Activated B cell treated with CpG ODN at 0.5 μM for 24 hours (primary cell): ENCODE results near the gene CYTH4. TPM values are rescaled to one million over a fixed set of nuclear protein-coding genes. Genes with fewer than 3 reads are reported as not detected.

ENCODE experiments used
- ATAC-seq: fragments of 200-7000 bp; cut with Tn5 transposase; one replicate; pipeline ENCODE4 v1.10.0; 2021; ENCODE audit warnings: low read depth, mild to moderate bottlenecking, moderate library complexity
- CTCF ChIA-PET: fragments of 350-600 bp; sonication (Branson Sonifier 250); formaldehyde crosslinking; loops from one replicate; lab custom pipeline; 2021; ENCODE audit warnings: antibody characterized with exemption; lab: Charles Lee
- POLR2A ChIA-PET: fragments of 350-600 bp; sonication (Branson Sonifier 250); formaldehyde crosslinking; loops from one replicate; lab custom pipeline; 2021; ENCODE audit warnings: antibody characterized with exemption; lab: Charles Lee
- DNase-seq: peaks from one replicate; pipeline ENCODE4 v3.0.0; 2022
- H3K27ac Mint-ChIP-seq: one replicate; pipeline ENCODE4 v1.8.0; 2020; ENCODE audit warnings: mixed read lengths
- H3K27me3 Mint-ChIP-seq: one replicate; pipeline ENCODE4 v1.8.0; 2021; ENCODE audit warnings: mixed read lengths
- H3K36me3 Mint-ChIP-seq: one replicate; pipeline ENCODE4 v1.8.0; 2021; ENCODE audit warnings: low read depth, mixed read lengths
- H3K4me1 Mint-ChIP-seq: one replicate; pipeline ENCODE4 v1.8.0; 2021; ENCODE audit warnings: mixed read lengths
- H3K4me3 Mint-ChIP-seq: one replicate; pipeline ENCODE4 v1.8.0; 2020; ENCODE audit warnings: mild to moderate bottlenecking, mixed read lengths
- H3K9me3 Mint-ChIP-seq: one replicate; pipeline ENCODE4 v1.8.0; 2020; ENCODE audit warnings: mixed read lengths
- CTCF ChIP-seq: fragments of 200-600 bp; IDR thresholded peaks from one replicate; pipeline ENCODE4 v1.8.0; 2022; ENCODE audit warnings: antibody characterized with exemption, mild to moderate bottlenecking
- intact Hi-C: fragments of 100-400 bp; cut with micrococcal nuclease; formaldehyde crosslinking; loops from one replicate; pipeline ENCODE4 v1.15.1; 2024
- total RNA-seq: library from RNA; stranded (reverse); gene quantifications from 2 replicates; pipeline ENCODE4 v1.2.3, GENCODE V29; 2022

The CYTH4 gene
- total RNA-seq, 1 donor from 2014 or later = 40.3 TPM

- ChIA-PET CTCF (interaction anchor here (1.0 to 1.1 kb wide), 2 partner anchors 21 to 262 kb away, joined by 3 to 4 read pairs; no protein-coding TSS in a partner anchor), POLR2A (interaction anchor here (1.4 kb wide), 1 partner anchor 28 kb away, joined by 3 read pairs; no protein-coding TSS in a partner anchor)
- H3K27ac Mint-ChIP-seq = peak overlapping the region; percentile 96
- H3K27me3 Mint-ChIP-seq = no peaks in the 10 kb centered on the region
- no peak for DNase-seq
- ATAC-seq = no peak
- peaks cover 61% of the 10 kb centered on the region for H3K36me3 Mint-ChIP-seq
- peaks cover 77% of the 10 kb centered on the region for H3K4me1 Mint-ChIP-seq
- no peak for TF ChIP-seq CTCF
- H3K9me3 Mint-ChIP-seq = no peaks in the 10 kb centered on the region
- intact Hi-C loops = loop anchor here (1.0 kb wide), 1 partner anchor 8 kb away; no protein-coding TSS in a partner anchor
- no peak overlapping the region for H3K4me3 Mint-ChIP-seq
Measured at GRCh38 chr22:37305887-37306286, 23.6 kb downstream of the CYTH4 start.

GRCh38 chr22:37306494-37306829 lies 24.2 kb downstream of the CYTH4 start:
- H3K27ac Mint-ChIP-seq = peak overlapping the region; percentile 96
- peaks cover 62% of the 10 kb centered on the region for H3K36me3 Mint-ChIP-seq
- TF ChIP-seq CTCF = no peak
- no peak for DNase-seq
- H3K9me3 Mint-ChIP-seq = no peaks in the 10 kb centered on the region
- no peaks in the 10 kb centered on the region for H3K27me3 Mint-ChIP-seq
- CTCF ChIA-PET = interaction anchor here (1.1 kb wide), 1 partner anchor 261 kb away, joined by 3 read pairs; no protein-coding TSS in a partner anchor
- intact Hi-C loops = loop anchor here (1.0 kb wide), 1 partner anchor 8 kb away; no protein-coding TSS in a partner anchor
- H3K4me1 Mint-ChIP-seq = peaks cover 78% of the 10 kb centered on the region
- POLR2A ChIA-PET = no interaction called here
- ATAC-seq = no peak
- peak overlapping the region; percentile 74 for H3K4me3 Mint-ChIP-seq

- ChIA-PET CTCF (interaction anchor here (1.0 to 2.7 kb wide), 4 partner anchors 9 to 48 kb away, joined by 4 to 9 read pairs (median 6); partner anchors contain the start of gene CYTH4), POLR2A (interaction anchor here (0.7 to 1.5 kb wide), 5 partner anchors 8 to 66 kb away, joined by 3 to 9 read pairs (median 3); no protein-coding TSS in a partner anchor)
- H3K9me3 Mint-ChIP-seq = no peaks in the 10 kb centered on the region
- peaks cover 74% of the 10 kb centered on the region for H3K4me1 Mint-ChIP-seq
- no peak for TF ChIP-seq CTCF
- peak overlapping the region; percentile 74 for H3K4me3 Mint-ChIP-seq
- intact Hi-C loops = no loop called here
- H3K36me3 Mint-ChIP-seq = peaks cover 58% of the 10 kb centered on the region
- H3K27ac Mint-ChIP-seq = peak overlapping the region; percentile 96
- no peaks in the 10 kb centered on the region for H3K27me3 Mint-ChIP-seq
- DNase-seq = no peak
- ATAC-seq = no peak
Measured at GRCh38 chr22:37308385-37309200, 26.3 kb downstream of the CYTH4 start.

GRCh38 chr22:37309211-37310074 lies 27.1 kb downstream of the CYTH4 start:
- TF ChIP-seq CTCF = no peak
- H3K4me3 Mint-ChIP-seq = peak overlapping the region; percentile 61
- no peak for DNase-seq
- ATAC-seq = peak; percentile 4
- H3K9me3 Mint-ChIP-seq = no peaks in the 10 kb centered on the region
- no peaks in the 10 kb centered on the region for H3K27me3 Mint-ChIP-seq
- ChIA-PET CTCF (interaction anchor here (0.9 to 2.7 kb wide), 6 partner anchors 8 to 257 kb away, joined by 3 to 9 read pairs (median 4); partner anchors contain the start of gene CYTH4), POLR2A (interaction anchor here (0.6 to 1.5 kb wide), 8 partner anchors 9 to 175 kb away, joined by 3 to 9 read pairs (median 4); no protein-coding TSS in a partner anchor)
- peak overlapping the region; percentile 80 for H3K27ac Mint-ChIP-seq
- peaks cover 75% of the 10 kb centered on the region for H3K4me1 Mint-ChIP-seq
- peaks cover 59% of the 10 kb centered on the region for H3K36me3 Mint-ChIP-seq
- intact Hi-C loops = no loop called here
